T-helper 2 cell treated with Interferon-gamma antibody and Interleukin-4, amounts not matched to agents 5 μg/mL and 100 μg/mL, for 36 hours (primary cell): Measurements from ENCODE around the gene GPR143.
A peak's percentile ranks its signal among the peaks of the same experiment; 100 is the strongest.

Experiments
- DNase-seq: peaks from one replicate; pipeline ENCODE4 v3.0.0; 2021; ENCODE audit warnings: low spot score
- H3K27ac Mint-ChIP-seq: one replicate; pipeline ENCODE4 v1.8.0; 2021; ENCODE audit warnings: mild to moderate bottlenecking, mixed read lengths
- H3K27me3 Mint-ChIP-seq: one replicate; pipeline ENCODE4 v1.8.0; 2021; ENCODE audit warnings: low read depth, mixed read lengths
- H3K36me3 Mint-ChIP-seq: one replicate; pipeline ENCODE4 v1.8.0; 2021; ENCODE audit warnings: low read depth, mixed read lengths
- H3K4me1 Mint-ChIP-seq: one replicate; pipeline ENCODE4 v1.8.0; 2021; ENCODE audit warnings: low read depth, mixed read lengths
- H3K4me3 Mint-ChIP-seq: one replicate; pipeline ENCODE4 v1.8.0; 2022; ENCODE audit warnings: mild to moderate bottlenecking, moderate library complexity, mixed read lengths
- H3K9me3 Mint-ChIP-seq: one replicate; pipeline ENCODE4 v1.8.0; 2021; ENCODE audit warnings: mixed read lengths

The GPR143 gene

DNA sequence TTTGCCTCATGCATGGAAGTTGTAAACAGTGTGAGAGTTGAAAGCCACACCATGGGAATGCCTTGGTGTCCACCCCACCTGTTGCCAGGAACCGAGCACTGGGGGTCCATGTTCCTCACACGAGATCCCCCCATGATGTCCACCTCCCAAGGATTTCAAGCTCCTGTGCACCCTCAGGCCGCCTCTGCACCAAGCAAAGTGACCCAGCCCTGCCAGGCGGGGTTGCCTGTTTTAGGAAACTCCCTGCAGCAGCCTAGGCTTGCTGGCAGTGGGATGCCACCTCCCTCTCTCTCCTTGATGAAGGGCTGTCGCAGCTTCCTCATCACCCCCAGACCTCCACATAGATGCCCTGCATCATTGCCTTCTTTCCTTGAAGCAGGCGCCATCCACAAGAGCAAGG is 82.8 kb downstream of the GPR143 start:
- Mint-ChIP-seq H3K4me1 (peaks cover 12% of the 10 kb centered on the region), H3K36me3 (peaks cover 38% of the 10 kb centered on the region), H3K9me3 (peaks cover 7% of the 10 kb centered on the region), H3K4me3 (no peak overlapping the region), H3K27ac (no peak overlapping the region), H3K27me3 (no peaks in the 10 kb centered on the region)
- DNase-seq: no peak

DNA sequence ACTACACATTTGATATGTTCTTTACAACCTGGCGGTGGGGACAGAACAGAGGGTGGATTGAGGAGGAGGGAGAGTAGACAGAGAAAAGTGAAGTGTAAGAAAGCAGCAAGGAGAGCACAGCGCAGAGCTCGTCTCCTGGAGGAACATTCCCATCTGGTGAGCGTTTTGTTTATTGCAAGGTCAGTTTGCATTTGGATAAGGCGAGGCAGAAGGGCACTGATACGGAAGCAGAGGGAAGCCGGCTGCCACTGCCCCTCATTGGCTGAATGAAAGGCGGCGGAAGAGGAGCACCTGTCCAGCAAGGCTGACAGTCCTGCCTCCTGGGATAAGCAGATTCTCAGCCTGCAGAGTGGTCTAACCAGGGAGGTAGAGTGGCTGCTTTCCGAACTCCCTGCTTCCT is 83.2 kb downstream of the GPR143 start:
- no peaks in the 10 kb centered on the region for H3K27me3 Mint-ChIP-seq
- H3K36me3 Mint-ChIP-seq: peaks cover 41% of the 10 kb centered on the region
- H3K9me3 Mint-ChIP-seq: peaks cover 11% of the 10 kb centered on the region
- no peak for DNase-seq
- no peak overlapping the region for H3K4me3 Mint-ChIP-seq
- H3K4me1 Mint-ChIP-seq: peaks cover 16% of the 10 kb centered on the region
- no peak overlapping the region for H3K27ac Mint-ChIP-seq

DNA sequence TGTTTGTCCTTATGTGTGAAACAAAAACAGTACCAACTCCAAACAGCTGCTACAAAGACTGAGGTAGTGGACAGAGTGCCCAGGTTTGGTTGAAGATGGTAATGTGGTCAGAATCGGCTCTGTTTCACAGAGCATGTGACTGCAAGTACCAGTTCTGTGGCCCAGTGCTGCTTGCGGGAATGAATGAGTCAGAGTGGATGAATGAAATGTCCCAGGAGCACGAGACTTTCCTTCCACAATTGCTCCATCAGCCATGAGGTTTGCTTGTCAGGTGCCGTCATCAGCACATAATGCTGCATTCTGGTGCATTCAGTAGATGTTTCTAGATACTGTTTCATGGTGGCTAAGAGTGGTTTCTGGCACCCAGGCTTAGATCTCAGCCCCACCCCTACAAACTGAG is 84.2 kb downstream of the GPR143 start:
- peak overlapping the region; percentile 49 for H3K27ac Mint-ChIP-seq
- H3K4me3 Mint-ChIP-seq: no peak overlapping the region
- peaks cover 50% of the 10 kb centered on the region for H3K36me3 Mint-ChIP-seq
- peaks cover 20% of the 10 kb centered on the region for H3K9me3 Mint-ChIP-seq
- H3K4me1 Mint-ChIP-seq: peaks cover 22% of the 10 kb centered on the region
- no peak for DNase-seq
- H3K27me3 Mint-ChIP-seq: no peaks in the 10 kb centered on the region

DNA sequence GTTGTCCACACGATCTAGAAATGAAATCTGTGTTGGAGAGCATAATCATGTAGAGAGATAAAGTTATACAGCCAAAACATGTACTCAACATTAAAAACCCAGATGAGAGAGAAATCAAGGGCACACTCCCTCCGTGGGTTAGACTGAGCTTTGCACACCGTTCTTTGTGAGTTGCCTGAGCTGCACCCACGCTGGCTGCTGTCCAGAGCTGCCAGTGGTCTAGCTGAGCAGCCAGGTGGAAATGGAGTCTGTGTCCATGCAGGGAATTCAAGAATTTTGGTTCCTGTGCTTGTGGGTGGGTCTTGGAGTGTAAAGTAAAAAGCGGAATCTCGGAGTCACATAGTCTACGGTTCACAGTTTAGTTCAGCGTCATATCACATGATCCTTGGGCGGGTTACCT is 84.6 kb downstream of the GPR143 start:
- no peak for DNase-seq
- Mint-ChIP-seq H3K27me3 (no peaks in the 10 kb centered on the region), H3K4me3 (no peak overlapping the region), H3K4me1 (peaks cover 22% of the 10 kb centered on the region), H3K9me3 (peaks cover 23% of the 10 kb centered on the region), H3K27ac (no peak overlapping the region), H3K36me3 (peaks cover 50% of the 10 kb centered on the region)

DNA sequence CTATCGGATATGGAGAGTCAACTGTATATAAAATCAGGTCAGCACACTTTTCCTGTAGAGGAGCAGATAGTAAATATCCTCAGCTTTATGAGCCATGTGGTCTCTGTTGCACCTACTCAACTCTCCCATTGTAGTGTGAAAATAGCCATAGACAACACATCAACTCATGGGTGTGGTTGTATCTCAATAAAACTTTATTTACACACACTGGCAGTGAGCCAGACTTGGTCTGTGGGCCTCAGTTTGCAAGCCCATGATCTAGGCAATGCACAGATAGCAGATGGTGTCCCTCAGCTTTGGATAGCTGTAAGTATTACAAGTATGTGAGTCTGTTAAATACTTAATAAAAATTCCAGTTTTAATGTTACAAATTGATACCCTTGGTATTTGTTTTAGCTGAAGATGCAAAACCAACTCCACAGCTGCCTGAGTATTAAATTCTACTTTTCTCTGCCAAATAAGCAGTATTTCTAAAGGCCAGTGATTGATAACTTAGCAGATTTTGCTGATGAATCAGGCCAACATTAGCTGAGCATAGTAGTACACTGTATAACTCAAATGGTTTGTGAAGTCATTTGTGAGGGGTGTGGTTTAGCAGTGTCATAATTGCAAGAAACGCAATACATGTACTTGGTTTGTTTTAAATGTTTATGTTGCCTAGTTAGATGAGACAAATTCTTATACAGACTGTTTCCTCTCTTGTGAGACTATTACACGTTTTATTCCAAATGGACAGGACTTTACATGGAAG is 87.3 kb downstream of the GPR143 start:
- peaks cover 31% of the 10 kb centered on the region for H3K9me3 Mint-ChIP-seq
- no peak for DNase-seq
- peak overlapping the region; percentile 85 for H3K27ac Mint-ChIP-seq
- H3K36me3 Mint-ChIP-seq: peaks cover 53% of the 10 kb centered on the region
- H3K4me3 Mint-ChIP-seq: peak overlapping the region; percentile 61
- peaks cover 22% of the 10 kb centered on the region for H3K4me1 Mint-ChIP-seq
- H3K27me3 Mint-ChIP-seq: no peaks in the 10 kb centered on the region

DNA sequence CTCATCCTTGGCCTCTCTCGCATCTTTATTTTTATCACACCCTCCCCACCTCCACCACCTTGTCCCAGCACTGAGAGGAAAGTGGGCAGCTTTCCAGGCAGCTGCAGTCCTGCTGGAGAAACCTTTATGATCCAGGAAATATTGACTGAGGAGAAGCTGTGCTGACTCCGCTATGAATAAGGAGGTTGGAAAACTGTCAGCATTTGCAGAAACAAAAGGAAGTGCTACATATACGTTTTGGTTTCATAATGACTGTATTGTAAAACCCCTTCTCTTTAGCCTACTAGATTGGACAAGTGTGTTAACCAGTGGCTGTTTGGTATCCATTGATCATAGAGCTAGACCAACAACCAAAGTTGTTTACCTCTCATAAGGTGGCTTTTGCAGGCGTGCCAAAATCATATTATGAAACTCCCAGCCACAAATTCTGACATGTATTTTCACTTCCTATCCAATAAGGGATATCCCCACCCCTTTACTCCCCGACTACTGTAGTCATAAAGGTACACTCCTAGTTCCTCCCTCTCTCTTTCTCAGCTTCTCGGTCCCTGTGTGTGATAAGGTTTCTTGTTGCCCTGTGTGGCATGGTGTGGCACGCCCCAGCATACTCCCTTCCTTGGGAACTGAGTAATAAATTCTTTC is 88.4 kb downstream of the GPR143 start:
- Mint-ChIP-seq H3K4me3 (peak overlapping the region; percentile 61), H3K4me1 (peaks cover 22% of the 10 kb centered on the region), H3K27me3 (no peaks in the 10 kb centered on the region), H3K27ac (peak overlapping the region; percentile 85), H3K36me3 (peaks cover 64% of the 10 kb centered on the region), H3K9me3 (peaks cover 31% of the 10 kb centered on the region)
- DNase-seq: peak; percentile 45

DNA sequence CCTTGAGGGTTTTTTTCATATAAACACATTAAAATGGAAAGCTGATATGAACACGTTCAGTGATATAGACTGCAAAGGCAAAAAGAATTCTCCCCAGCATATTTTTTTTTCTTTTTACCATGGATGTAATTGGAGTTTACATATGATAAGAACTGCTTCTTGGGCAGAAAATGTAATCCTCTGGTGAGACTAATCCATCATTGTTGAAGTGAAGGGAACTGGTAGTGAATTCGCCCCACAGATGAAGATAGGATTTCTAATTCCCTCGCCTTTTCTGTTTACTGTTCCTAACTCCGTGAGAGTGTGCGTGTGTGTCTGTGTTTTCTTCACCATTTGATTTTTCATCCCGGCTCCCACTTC is 88.9 kb downstream of the GPR143 start:
- peak overlapping the region; percentile 85 for H3K27ac Mint-ChIP-seq
- H3K36me3 Mint-ChIP-seq: peaks cover 67% of the 10 kb centered on the region
- H3K27me3 Mint-ChIP-seq: no peaks in the 10 kb centered on the region
- peaks cover 19% of the 10 kb centered on the region for H3K4me1 Mint-ChIP-seq
- no peak for DNase-seq
- H3K9me3 Mint-ChIP-seq: peaks cover 31% of the 10 kb centered on the region
- no peak overlapping the region for H3K4me3 Mint-ChIP-seq

DNA sequence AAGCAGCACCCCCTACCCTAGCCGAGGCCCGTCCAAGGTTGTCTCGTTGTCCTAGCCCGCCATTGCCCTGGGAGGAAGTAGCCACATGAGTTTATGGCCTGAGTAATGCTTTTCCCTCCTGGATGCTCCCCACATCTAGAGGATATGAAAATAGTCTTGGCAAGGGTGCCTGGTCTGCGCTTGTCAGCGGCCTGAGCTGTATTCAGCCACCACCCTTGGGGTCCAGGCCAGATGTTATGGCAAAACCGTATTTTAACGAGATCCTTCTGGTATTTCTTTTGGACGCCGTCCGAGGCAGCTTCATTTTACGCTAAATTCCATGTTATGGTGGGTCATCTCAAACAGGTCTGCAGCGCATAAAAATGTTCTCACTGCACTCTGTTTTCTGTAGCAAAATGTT is 89.3 kb downstream of the GPR143 start:
- DNase-seq: no peak
- Mint-ChIP-seq H3K36me3 (peaks cover 65% of the 10 kb centered on the region), H3K9me3 (peaks cover 31% of the 10 kb centered on the region), H3K27me3 (no peaks in the 10 kb centered on the region), H3K4me1 (peaks cover 17% of the 10 kb centered on the region), H3K4me3 (no peak overlapping the region), H3K27ac (peak overlapping the region; percentile 85)
